ENCODE data around the gene ZYX.

Gene ZYX

DNA sequence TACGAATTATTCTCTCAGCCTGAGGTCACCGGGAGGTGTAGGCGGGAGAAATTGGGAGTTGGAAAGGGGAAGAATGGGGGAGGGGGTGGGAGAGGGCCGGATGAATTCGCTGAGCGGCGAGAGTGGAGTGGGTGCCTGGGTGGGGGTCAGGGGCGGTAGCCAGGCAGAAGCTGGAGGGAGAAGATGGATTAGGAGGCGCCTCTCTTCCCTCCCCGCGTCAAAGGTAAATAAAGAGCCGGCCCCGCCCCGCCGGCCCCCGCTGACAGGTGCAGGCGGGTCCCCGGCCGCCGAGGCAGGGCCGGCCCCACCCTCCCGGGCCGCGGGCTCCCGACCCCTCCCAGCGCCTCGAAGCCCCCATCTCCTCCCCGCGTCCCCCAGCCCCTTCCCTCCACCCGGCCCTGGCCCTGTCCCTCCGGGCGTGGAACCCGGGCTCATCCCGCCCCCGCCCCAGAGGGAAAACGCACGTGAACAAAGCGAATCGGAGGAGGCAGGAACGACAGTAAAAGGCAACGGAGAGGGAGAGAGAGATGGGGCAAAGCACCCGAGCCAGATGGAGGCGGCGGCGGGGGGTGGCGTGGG lies 19.5 kb upstream of the ZYX start:
- no peak for DNase-seq (ENCODE audit: low read depth)
- TF ChIP-seq, protein P1, sequence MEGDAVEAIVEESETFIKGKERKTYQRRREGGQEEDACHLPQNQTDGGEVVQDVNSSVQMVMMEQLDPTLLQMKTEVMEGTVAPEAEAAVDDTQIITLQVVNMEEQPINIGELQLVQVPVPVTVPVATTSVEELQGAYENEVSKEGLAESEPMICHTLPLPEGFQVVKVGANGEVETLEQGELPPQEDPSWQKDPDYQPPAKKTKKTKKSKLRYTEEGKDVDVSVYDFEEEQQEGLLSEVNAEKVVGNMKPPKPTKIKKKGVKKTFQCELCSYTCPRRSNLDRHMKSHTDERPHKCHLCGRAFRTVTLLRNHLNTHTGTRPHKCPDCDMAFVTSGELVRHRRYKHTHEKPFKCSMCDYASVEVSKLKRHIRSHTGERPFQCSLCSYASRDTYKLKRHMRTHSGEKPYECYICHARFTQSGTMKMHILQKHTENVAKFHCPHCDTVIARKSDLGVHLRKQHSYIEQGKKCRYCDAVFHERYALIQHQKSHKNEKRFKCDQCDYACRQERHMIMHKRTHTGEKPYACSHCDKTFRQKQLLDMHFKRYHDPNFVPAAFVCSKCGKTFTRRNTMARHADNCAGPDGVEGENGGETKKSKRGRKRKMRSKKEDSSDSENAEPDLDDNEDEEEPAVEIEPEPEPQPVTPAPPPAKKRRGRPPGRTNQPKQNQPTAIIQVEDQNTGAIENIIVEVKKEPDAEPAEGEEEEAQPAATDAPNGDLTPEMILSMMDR (IDR thresholded peaks at IDR 0.05; ENCODE audit: low read depth, low read length, missing control alignments): no peak
- no peak overlapping the region for H3K4me3 ChIP-seq (ENCODE audit: low read depth, low read length)

DNA sequence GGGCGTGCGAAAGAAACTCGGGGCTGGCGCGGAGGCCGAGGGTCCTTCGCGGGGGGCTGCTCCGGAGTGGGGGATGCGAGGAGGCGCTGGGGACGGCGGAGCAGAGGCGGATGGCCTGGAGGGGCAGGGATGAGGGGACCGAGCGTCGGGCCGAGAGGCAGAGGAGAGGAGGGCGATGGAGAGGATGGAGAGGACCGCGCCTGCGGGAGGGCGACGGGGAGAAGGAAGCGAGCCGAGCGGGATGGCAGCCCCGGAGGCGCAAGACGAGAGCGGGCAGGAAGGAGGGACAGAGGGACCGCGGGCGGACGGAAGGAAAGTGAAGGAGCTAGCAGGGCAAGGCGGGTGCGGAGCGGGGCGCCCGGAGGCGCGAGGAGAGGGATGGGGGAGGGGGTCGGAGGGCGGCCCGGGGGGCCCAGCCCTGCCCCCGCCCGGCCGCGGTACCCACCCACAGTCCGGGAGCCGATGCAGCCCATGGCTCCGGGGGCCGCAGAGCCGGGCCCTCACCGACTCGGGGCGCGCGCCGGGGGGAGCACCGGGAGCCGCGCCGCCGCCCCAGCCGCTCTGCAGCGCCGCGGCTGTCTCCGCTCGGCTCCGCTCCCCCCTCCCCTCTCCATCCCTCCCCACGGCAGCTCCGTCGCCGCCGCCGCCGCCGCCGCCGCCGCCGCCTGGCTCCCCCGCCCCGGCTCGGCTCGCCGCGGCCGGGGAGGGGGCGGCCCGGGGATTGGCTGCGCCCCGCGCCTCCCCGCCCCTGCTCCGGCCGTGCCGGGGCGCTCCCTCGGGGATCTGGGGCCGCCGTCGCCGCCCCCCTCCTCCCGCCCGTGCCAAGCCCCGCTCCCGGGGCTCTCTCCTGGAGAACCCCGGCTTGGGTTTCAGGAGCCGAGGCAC lies 18.8 kb upstream of the ZYX start, which contains the start of gene FAM131B:
Gene FAM131B (minus strand): TSS at position 583 of the 885 bp plus-strand sequence. CDS start 110 bp downstream, at position 473.
- TF ChIP-seq, protein P1 (IDR thresholded peaks at IDR 0.05; ENCODE audit: low read depth, low read length, missing control alignments): no peak
- no peak for DNase-seq (ENCODE audit: low read depth)
- peak within 1 kb of the TSS; percentile 19; the same call in 1 of the 2 replicates for H3K4me3 ChIP-seq (ENCODE audit: low read depth, low read length)

DNA sequence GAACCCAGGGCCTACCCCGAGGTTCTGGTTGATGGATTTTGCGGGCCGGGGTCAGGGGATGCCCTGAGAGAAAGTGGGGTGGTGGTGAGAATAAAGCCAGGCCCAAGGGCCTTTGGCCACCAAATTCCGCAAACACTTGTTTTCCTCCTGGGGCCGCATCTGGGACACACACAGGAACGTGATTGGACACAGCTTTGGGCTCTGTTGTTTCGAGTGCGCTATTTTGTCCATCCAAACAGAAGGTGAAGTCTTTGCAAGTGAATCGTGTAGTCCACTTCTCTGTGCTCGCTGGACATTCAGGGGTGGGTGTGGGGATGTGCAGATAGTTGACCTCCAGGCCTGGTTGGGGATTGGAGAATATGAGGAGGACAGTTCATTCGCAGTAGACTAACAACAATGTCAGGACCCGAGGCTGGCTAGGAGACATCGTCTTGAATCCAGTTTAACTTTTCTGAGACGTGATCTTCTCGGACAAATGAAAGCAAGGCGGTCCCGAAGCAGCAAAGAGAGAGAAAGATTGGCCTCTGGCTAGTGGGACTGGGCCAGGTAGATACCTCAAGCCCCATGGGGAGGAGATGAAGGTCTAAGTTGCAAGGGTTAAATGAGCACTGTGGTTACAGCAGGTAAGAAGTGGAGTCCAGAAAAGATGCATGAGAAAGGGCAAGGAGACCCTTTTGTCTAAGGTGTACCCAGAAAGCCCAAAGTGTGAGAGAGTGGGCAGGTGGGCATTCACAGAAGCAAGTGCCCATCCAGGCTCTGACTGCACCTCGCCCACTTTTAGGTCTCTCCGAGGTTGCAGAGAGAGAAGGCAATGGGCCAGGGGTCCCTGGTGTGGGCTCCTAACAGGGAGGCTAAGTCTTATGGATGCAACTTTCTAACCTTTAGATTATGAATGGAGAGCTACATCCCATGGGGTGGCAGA lies 17.9 kb upstream of the ZYX start:
- TF ChIP-seq, protein P1 (IDR thresholded peaks at IDR 0.05; ENCODE audit: low read depth, low read length, missing control alignments): no peak
- H3K4me3 ChIP-seq (ENCODE audit: low read depth, low read length): no peak overlapping the region
- no peak for DNase-seq (ENCODE audit: low read depth)

GRCh38 chr7:143367972-143368371 lies 13.2 kb upstream of the ZYX start:
- no peak for DNase-seq (ENCODE audit: low read depth)
- TF ChIP-seq, protein P1 (IDR thresholded peaks at IDR 0.05; ENCODE audit: low read depth, low read length, missing control alignments): no peak
- H3K4me3 ChIP-seq (ENCODE audit: low read depth, low read length): no peak overlapping the region

- TF ChIP-seq, protein P1 (IDR thresholded peaks at IDR 0.05; ENCODE audit: low read depth, low read length, missing control alignments): no peak
- no peak for DNase-seq (ENCODE audit: low read depth)
- no peak overlapping the region for H3K4me3 ChIP-seq (ENCODE audit: low read depth, low read length)
Measured at GRCh38 chr7:143368387-143368786, 12.8 kb upstream of the ZYX start.

All from GM12864 (cell line).